ENCODE measurements around the gene SV2A.
"Not testable (repeated sequence)": the region's sequence is repeated elsewhere in the genome, so short reads cannot be mapped to it uniquely, and the experiment has no call there.

The SV2A gene

DNA sequence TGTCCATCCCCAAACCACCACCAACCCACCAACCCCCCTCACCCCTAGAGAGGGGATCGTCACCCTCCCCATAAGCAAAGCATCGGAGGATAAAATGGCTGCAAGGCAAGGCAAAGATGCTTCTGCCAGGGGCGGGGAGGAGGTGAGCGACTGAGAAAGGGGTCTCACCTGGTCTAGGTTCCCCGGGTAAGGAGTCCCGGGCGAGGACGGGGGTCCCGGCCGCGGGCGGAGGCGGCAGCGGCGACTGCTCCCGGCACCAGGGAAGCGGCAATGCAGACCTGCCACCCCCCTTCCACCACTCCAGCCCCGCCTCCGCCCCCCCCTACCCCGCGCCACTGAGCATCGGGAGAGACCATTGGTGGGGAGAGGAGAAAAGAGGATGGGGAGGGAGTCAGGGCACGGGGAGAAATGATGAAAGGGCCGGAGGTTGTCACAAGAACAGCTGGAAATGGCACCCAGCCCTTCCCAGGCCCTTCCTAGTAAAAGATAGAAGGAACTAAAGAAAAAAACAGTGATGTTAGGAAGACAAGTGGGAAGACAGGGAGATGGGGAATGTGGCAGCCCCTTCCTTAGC is at the start of gene SV2A:
Gene SV2A, minus strand, starts transcription at position 274 of the 574 bp plus-strand sequence. CDS start 4,004 bp downstream, outside the sequence.
- in situ Hi-C loops (cut with MboI; ENCODE audit: low sequenced_read_pairs): no loop called here

- in situ Hi-C loops (cut with MboI; ENCODE audit: low sequenced_read_pairs): loop anchor here (25.0 kb wide), 1 partner anchor 195 kb away; no protein-coding TSS in a partner anchor
These were observed 49.4 kb upstream of the SV2A start for GRCh38 chr1:149967041-149967440.

DNA sequence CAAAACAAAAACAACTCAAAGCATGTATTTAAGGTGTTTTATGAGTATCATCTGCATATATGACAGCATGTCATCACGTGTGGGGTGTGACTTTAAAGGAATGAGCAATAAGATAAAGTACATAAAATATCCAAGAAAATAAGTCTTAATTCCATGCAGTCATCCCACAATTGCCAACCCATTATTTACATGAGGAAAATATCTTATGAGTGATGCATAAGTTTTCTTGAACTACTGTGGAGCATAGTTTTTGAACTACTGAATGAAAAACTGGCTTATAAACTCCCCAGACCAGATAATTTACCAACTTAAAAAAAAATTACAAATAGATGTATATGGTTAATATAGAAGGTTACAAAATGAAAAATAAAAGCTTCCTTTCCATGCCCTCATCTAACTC is 48.8 kb upstream of the SV2A start:
- in situ Hi-C loops (cut with MboI; ENCODE audit: low sequenced_read_pairs): loop anchor here (25.0 kb wide), 1 partner anchor 196 kb away; no protein-coding TSS in a partner anchor

DNA sequence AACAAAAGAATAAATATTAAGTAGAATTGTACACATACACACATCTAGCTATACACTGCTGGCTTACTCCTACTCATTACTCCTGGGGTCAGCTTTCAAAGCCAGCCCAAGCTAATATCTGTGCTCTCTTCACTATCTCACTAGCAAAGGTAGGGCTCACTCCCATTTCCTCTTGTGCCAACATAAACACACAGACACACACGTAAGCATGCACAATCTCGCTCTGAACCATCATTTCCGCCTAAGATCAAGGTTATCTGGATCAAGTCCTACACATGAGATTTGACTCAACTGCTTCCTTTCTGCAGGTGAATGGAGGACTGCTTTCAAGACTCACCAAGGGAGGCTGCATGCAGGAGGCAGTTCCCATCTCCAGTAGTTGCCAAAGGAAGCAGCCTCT is 47.8 kb upstream of the SV2A start:
- in situ Hi-C loops (cut with MboI; ENCODE audit: low sequenced_read_pairs): loop anchor here (25.0 kb wide), 1 partner anchor 197 kb away; no protein-coding TSS in a partner anchor

DNA sequence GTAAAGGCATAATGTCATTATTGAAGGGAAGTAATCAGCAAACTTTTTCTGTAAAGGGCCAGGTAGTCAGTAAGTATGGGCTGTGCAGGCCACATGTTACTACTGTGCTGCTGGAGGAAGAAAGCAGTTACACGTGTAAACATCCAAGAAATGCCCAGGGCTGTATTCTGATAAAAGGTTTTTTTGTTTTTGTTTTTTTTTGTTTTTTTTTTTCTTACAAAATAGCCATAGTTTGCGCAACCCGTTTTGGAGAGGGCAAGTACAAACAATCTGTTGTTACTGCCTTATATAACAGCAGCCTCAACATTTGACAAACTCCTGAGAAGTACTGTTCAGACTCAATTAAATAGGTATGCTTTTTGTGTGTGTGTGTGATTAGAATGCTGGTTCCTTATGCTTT is 45.7 kb upstream of the SV2A start:
- in situ Hi-C loops (cut with MboI; ENCODE audit: low sequenced_read_pairs): loop anchor here (5.0 to 25.0 kb wide), 2 partner anchors 89 to 199 kb away; no protein-coding TSS in a partner anchor

DNA sequence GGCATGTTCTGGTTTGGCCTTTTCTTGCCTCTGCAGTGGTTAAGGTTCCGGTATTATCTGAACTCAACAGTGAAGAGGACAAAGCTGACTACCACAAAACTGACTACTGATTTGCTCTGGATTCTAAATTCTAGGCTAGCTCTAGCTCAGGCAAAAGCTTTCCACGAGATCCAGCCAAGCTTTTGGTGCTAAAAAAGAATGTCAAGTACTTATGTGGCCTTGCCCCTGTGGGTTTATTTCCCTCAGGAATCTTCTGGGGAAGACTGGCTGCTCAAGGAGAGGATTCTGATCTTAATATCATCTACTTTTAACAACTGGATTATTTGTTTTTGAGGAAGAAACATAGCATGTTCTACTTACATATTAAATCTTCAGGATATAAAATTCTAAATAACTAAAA is 45.1 kb upstream of the SV2A start:
- in situ Hi-C loops (cut with MboI; ENCODE audit: low sequenced_read_pairs): loop anchor here (5.0 to 25.0 kb wide), 2 partner anchors 90 to 200 kb away; no protein-coding TSS in a partner anchor

GRCh38 chr1:149962039-149962647 is 44.5 kb upstream of the SV2A start:
- in situ Hi-C loops (cut with MboI; ENCODE audit: low sequenced_read_pairs): loop anchor here (5.0 to 25.0 kb wide), 2 partner anchors 90 to 200 kb away; no protein-coding TSS in a partner anchor

- in situ Hi-C loops (cut with MboI; ENCODE audit: low sequenced_read_pairs): loop anchor here (25.0 kb wide), 1 partner anchor 205 kb away; no protein-coding TSS in a partner anchor
These were observed 39.9 kb upstream of the SV2A start for GRCh38 chr1:149957548-149957947.

- in situ Hi-C loops (cut with MboI; ENCODE audit: low sequenced_read_pairs): loop anchor here (25.0 kb wide), 1 partner anchor 212 kb away; no protein-coding TSS in a partner anchor
These were observed 32.3 kb upstream of the SV2A start for GRCh38 chr1:149949911-149950310.

- in situ Hi-C loops (cut with MboI; ENCODE audit: low sequenced_read_pairs): no loop called here
These were observed 27.6 kb upstream of the SV2A start for GRCh38 chr1:149945206-149945605.

GRCh38 chr1:149942885-149943284 is 25.2 kb upstream of the SV2A start:
- in situ Hi-C loops (cut with MboI; ENCODE audit: low sequenced_read_pairs): no loop called here

GRCh38 chr1:149942207-149942606 is 24.6 kb upstream of the SV2A start:
- in situ Hi-C loops (cut with MboI; ENCODE audit: low sequenced_read_pairs): no loop called here

GRCh38 chr1:149940427-149940826 is 22.8 kb upstream of the SV2A start:
- in situ Hi-C loops (cut with MboI; ENCODE audit: low sequenced_read_pairs): no loop called here

- in situ Hi-C loops (cut with MboI; ENCODE audit: low sequenced_read_pairs): not testable (repeated sequence)
These were observed 21.0 kb upstream of the SV2A start for GRCh38 chr1:149938668-149939003.

DNA sequence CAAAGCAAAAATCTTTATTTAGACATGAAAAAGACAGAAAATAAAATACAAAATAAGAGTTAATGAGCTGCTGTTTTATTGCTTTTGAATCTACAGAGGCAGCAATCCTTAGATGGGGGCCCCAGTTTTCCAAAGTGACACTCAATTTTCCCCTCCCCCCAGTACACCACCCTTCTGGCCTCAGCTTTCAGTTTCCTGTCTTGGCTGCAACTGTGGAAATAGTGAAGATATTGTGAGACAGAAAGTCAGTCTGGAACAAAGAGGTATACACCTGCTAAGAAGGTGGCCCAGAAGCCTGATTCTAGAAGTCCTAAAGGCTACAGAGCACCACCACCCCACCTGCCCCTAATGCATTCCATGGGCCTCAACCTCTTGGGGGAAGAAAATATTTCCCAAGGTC is 20.1 kb upstream of the SV2A start:
- in situ Hi-C loops (cut with MboI; ENCODE audit: low sequenced_read_pairs): no loop called here

DNA sequence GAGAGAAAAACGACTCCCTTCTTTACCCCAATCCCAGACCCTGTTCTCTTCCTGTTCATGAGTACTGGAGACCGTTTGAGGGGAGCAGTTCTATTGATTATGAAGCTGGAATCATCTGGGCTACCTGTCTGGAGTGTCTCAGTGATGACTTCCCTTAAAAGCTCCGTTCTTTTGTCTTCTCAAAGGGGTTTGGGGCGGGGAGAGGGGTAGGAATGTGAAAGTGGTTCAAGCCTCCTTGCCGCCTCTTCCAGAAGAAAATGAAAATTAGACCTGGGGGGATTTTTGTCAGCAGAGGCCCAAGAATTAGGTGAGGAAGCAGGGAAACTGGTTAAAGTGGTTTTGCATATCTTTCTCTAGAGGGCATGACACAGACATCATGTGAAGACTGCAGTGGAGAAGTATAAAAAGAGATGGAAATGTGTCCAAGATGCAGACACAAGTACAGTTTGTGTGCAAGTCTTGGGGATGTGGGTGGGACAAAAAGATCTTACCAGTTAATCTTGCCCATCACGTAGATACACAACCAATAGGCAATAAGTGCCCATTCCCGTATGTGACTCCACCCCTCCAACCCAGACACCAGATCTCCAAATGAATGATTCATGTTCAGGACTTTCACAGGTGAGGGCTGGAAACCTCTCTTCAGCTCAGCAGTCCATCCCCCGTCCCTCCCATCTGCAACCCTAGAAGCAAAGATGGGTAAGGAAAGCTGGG is 19.5 kb upstream of the SV2A start:
- in situ Hi-C loops (cut with MboI; ENCODE audit: low sequenced_read_pairs): no loop called here

DNA sequence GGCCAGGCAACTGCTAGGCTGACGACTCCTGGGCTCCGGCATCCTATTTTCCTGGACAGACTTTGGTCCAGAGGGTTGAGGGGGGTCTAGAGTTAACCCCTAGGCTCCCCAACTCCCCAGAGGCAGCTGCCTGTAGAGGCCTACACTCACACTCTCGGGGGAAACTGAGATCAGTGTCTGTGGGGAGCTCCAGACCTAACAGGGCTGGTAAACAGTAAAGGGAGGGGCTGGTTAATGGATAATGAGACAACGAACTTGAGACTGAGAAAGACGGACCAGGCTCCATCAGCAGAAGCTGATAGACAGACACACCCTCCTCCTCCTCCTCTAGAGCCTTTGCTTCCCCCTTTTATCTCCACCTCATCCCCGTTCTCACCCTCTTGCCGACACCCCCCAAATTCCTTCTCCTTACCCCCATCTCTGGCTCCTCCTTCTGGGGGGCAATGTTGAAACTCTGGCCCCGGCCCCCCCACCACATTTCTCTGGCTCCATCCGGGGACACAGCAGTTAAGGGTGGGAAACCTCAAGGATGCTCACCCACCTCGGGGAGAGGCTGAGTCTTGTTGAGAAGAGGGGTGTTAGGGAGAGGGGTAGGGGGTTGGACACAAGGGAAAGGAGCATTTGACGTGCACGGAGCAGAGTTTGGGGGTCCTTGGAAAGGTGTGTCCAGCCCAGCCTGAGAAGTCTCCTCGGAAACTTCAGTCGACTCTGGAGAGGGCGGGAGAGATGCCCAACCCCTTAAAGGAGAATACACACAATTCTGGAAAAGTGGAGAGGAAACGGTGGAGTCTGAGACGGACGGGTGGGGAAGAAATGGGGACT is 18.7 kb upstream of the SV2A start, which contains the start of gene MTMR11:
Gene MTMR11, minus strand, starts transcription at position 710 of the 822 bp plus-strand sequence. Its CDS starts 232 bp downstream, at position 478.
- in situ Hi-C loops (cut with MboI; ENCODE audit: low sequenced_read_pairs): no loop called here

GRCh38 chr1:149934356-149934755 is 16.7 kb upstream of the SV2A start:
- in situ Hi-C loops (cut with MboI; ENCODE audit: low sequenced_read_pairs): no loop called here

- in situ Hi-C loops (cut with MboI; ENCODE audit: low sequenced_read_pairs): no loop called here
These were observed 15.6 kb upstream of the SV2A start for GRCh38 chr1:149933208-149933607.

- in situ Hi-C loops (cut with MboI; ENCODE audit: low sequenced_read_pairs): no loop called here
These were observed 14.8 kb upstream of the SV2A start for GRCh38 chr1:149932474-149932873.
